Sigmoid colon (tissue), 7 donors: ENCODE results near the gene ADD3. TPM values are rescaled to one million over a fixed set of nuclear protein-coding genes. Genes with fewer than 3 reads are reported as not detected.

ENCODE experiments used
- DNase-seq: peaks from one replicate; pipeline ENCODE4 v3.0.0-alpha.2; 2019
- H3K27ac ChIP-seq, 4 donors: fragments of 200-600 bp; sonication (generic); one replicate each; pipeline ENCODE4 v1.5.1; 2016 to 2019; ENCODE audit warnings: mild to moderate bottlenecking in 1 of 4
- H3K27me3 ChIP-seq, 3 donors: fragments of 200-600 bp; sonication (generic); one replicate each; pipeline ENCODE4 v1.5.1; 2019; ENCODE audit warnings: mild to moderate bottlenecking in 1 of 3
- H3K36me3 ChIP-seq, 4 donors: fragments of 200-600 bp; sonication (generic); one replicate each; pipeline ENCODE4 v1.5.1; 2016 to 2019
- H3K4me1 ChIP-seq, 4 donors: fragments of 200-600 bp; sonication (generic); one replicate each; pipeline ENCODE4 v1.5.1; 2017 to 2019
- H3K4me3 ChIP-seq, 4 donors: fragments of 200-600 bp; sonication (generic); one replicate each; pipeline ENCODE4 v1.5.1; 2017 to 2019; ENCODE audit warnings: mild to moderate bottlenecking in 2 of 4, moderate library complexity in 1 of 4
- H3K9me3 ChIP-seq, 4 donors: fragments of 200-600 bp in 3 of 4; sonication (generic) in 3 of 4; one replicate each; pipeline versions ENCODE4 v1.5.1 to v1.6.1; 2013 to 2019
- CTCF ChIP-seq, 4 experiments: fragments of 450-650 bp in 3 of 4; fragments of 200-600 bp in 1 of 4; IDR thresholded peaks; one replicate each; pipeline ENCODE4 v1.5.1; 2016 to 2019; ENCODE audit warnings: antibody characterized with exemption in 4 of 4, mild to moderate bottlenecking in 3 of 4, moderate library complexity in 2 of 4
- EP300 ChIP-seq, 4 donors: sonication (generic); formaldehyde crosslinking; IDR thresholded peaks; one replicate each; pipeline ENCODE4 v1.6.1; 2017; ENCODE audit warnings: antibody characterized with exemption in 4 of 4
- POLR2A ChIP-seq, 2 donors: fragments of 450-650 bp; IDR thresholded peaks; one replicate each; pipeline ENCODE4 v1.6.1; 2016; ENCODE audit warnings: antibody characterized with exemption in 2 of 2, mild to moderate bottlenecking in 2 of 2, moderate library complexity in 2 of 2
- POLR2AphosphoS5 ChIP-seq, 4 donors: sonication (generic); formaldehyde crosslinking; IDR thresholded peaks; one replicate each; pipeline ENCODE4 v1.6.1; 2017; ENCODE audit warnings: antibody characterized with exemption in 4 of 4
- WGBS, 2 donors: extraction: QIAGEN DNeasy Blood & Tissue Kit; methylation state at CpG; one replicate each; pipeline ENCODE4 v1.1.7; 2013; 5-methylcytosine and 5-hydroxymethylcytosine counted together
- intact Hi-C: fragments of 100-400 bp; cut with DNase I; formaldehyde crosslinking; loops from one replicate; pipeline ENCODE4 v1.15.1; 2023
- polyA plus RNA-seq, 3 donors: library from polyadenylated mRNA; stranded (reverse); fragments of 200-250 nt; gene quantifications; one replicate each; pipeline ENCODE4 v1.2.3, GENCODE V29; 2013
- total RNA-seq, 4 donors: library from RNA; depleted of rRNA; stranded (reverse); fragments of >200 nt; gene quantifications; one replicate each; pipeline ENCODE4 v1.1.0, GENCODE V29; 2016
- donor health status: healthy with polysubstance abuse.
- donor health status: Bipolar disorder and iron deficiency.
- donor health status: healthy.

The ADD3 gene
- total and polyA plus RNA-seq, 7 donors = 29.6 to 145 (median 91.2) TPM

- intact Hi-C loops = no loop called here
- TF ChIP-seq POLR2AphosphoS5 (IDR thresholded peaks at IDR 0.05) (no peak), CTCF (IDR thresholded peaks at IDR 0.05) (no peak), POLR2A (IDR thresholded peaks at IDR 0.05) (no peak), EP300 (IDR thresholded peaks at IDR 0.05) (no peak)
- Histone ChIP-seq H3K9me3 (no peaks in the 10 kb centered on the region), H3K4me3 (no peak overlapping the region), H3K36me3 (no peaks in the 10 kb centered on the region), H3K4me1 (peaks cover 0 to 19% (median 3%) of the 10 kb centered on the region in 4 donors), H3K27ac (peak overlapping the region in 3 of 4 donors; percentile 9 to 44 (median 38)), H3K27me3 (no peaks in the 10 kb centered on the region)
- DNase-seq = no peak
- WGBS, 2 donors = 73 to 78% methylated on average over 7 of the region's 7 CpGs
Measured at GRCh38 chr10:110068780-110069179, 61.0 kb downstream of the ADD3 start.

GRCh38 chr10:110069502-110069982, 61.8 kb downstream of the ADD3 start:
- no peaks in the 10 kb centered on the region for H3K27me3 ChIP-seq
- H3K4me1 ChIP-seq = peaks cover 0 to 25% (median 3%) of the 10 kb centered on the region in 4 donors
- 36 to 81% methylated on average over 1 of the region's 1 CpG for WGBS, 2 donors
- no peaks in the 10 kb centered on the region for H3K36me3 ChIP-seq
- H3K4me3 ChIP-seq = no peak overlapping the region
- intact Hi-C loops = no loop called here
- TF ChIP-seq EP300 (IDR thresholded peaks at IDR 0.05) = no peak
- TF ChIP-seq POLR2A (IDR thresholded peaks at IDR 0.05) = no peak
- TF ChIP-seq CTCF (IDR thresholded peaks at IDR 0.05) = no peak
- TF ChIP-seq POLR2AphosphoS5 (IDR thresholded peaks at IDR 0.05) = no peak
- no peaks in the 10 kb centered on the region for H3K9me3 ChIP-seq
- peak overlapping the region in 3 of 4 donors; percentile 9 to 38 (median 16) for H3K27ac ChIP-seq
- no peak for DNase-seq

DNA sequence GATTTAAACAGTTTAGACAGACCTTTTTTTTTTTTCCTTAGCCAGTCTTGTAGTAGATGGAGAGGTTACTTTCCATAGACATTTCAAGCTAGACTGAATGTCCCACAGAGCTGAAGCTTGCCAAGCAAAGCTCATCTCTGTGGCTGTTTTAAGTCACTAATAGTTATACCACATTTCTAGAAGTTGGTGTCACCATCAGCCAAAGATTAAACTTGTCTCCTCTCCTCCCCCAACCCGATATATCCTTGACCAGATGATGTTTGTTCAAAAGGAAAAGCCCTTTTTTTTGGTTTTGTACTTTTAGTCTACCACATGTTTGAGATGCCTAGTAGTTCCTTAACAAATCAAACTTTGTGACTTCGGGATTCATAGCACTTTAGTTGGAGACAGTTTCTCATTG, 66.1 kb downstream of the ADD3 start:
- peak overlapping the region in 3 of 4 donors; percentile 66 to 78 (median 68) for H3K27ac ChIP-seq

DNA sequence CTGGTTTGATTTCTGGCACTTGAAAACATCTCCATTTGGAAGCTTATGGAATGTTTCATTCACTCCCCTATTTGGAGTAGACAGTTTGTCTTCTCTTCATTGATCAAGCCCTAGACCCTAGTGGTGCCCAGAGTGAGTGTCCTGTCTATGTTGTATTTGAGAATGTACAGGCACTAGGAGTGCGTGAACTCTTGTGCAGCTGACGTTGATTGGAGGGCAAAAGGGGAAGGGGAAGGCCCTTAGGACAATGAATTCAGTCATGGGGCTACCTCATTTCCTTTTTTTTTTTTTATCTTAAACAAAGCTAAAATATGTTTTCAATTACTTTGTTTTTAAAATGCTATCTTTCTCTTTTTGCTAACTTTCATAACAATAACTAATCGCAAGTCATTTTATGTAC, 66.5 kb downstream of the ADD3 start:
- TF ChIP-seq EP300 (IDR thresholded peaks at IDR 0.05) = no peak
- peak in 3 of 4 donors; percentile 12 to 42 (median 25) for TF ChIP-seq POLR2AphosphoS5 (IDR thresholded peaks at IDR 0.05)
- TF ChIP-seq POLR2A (IDR thresholded peaks at IDR 0.05) = no peak
- no peak for TF ChIP-seq CTCF (IDR thresholded peaks at IDR 0.05)
- peaks cover 0 to 52% (median 27%) of the 10 kb centered on the region in 4 donors for H3K4me1 ChIP-seq
- intact Hi-C loops = no loop called here
- no peaks in the 10 kb centered on the region for H3K36me3 ChIP-seq
- no peaks in the 10 kb centered on the region for H3K27me3 ChIP-seq
- 67 to 77% methylated on average over 3 of the region's 3 CpGs for WGBS, 2 donors
- H3K9me3 ChIP-seq = no peaks in the 10 kb centered on the region
- peak overlapping the region; percentile 64 to 78 (median 67) for H3K27ac ChIP-seq
- no peak overlapping the region for H3K4me3 ChIP-seq
- DNase-seq = no peak

More for the DNA sequence above, 66.1 kb downstream of the ADD3 start:
- H3K27me3 ChIP-seq = no peaks in the 10 kb centered on the region
- 83 to 86% methylated on average over 2 of the region's 2 CpGs for WGBS, 2 donors
- TF ChIP-seq EP300 (IDR thresholded peaks at IDR 0.05) (no peak), CTCF (IDR thresholded peaks at IDR 0.05) (no peak), POLR2AphosphoS5 (IDR thresholded peaks at IDR 0.05) (no peak), POLR2A (IDR thresholded peaks at IDR 0.05) (no peak)
- H3K36me3 ChIP-seq = no peaks in the 10 kb centered on the region
- DNase-seq = no peak
- intact Hi-C loops = no loop called here
- peaks cover 0 to 53% (median 26%) of the 10 kb centered on the region in 4 donors for H3K4me1 ChIP-seq
- H3K4me3 ChIP-seq = no peak overlapping the region
- no peaks in the 10 kb centered on the region for H3K9me3 ChIP-seq
